Measurements from ENCODE around the gene ZNF804A.

The ZNF804A gene

DNA sequence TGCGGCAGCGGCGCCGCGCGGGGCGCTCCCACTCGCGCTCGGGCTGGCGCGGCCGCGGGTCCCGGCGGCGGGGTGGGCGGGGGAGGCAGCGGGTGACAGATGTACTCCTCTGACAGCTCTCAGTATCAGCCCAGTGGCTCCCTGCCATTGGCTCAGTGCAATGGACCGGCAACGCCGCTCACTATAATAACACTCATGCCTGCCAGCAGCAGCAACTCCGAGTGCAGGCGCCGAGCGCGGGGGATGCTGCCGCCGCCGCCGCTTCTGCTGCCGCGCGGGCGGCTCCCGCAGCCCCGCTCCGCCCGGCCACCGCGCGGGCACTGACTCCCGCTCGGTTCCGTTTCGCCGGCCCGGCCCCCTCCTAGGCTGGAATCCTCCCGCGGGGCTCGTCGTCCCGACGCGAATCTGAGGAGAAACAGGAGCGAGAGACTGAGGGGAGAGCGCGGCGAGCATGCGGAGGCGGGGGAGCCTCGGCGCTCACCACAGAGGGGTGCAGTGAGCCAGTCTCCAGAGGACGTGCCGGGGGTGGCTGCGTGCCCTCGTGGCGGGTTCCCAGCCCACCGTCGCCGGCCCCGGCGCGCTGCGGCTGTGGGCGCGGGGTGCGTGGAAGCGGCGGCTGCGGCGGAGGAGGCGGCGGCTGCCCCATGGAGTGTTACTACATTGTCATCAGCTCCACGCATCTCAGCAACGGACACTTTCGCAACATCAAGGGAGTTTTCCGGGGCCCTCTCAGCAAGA lies at the start of gene ZNF804A:
Gene ZNF804A, plus strand, starts transcription at position 214 of the 738 bp plus-strand sequence. Its CDS starts 431 bp downstream, at position 645.
- DNase-seq (ENCODE audit: low read depth in 3 of 3) = peak in 1 of 3 experiments; percentile 4

DNA sequence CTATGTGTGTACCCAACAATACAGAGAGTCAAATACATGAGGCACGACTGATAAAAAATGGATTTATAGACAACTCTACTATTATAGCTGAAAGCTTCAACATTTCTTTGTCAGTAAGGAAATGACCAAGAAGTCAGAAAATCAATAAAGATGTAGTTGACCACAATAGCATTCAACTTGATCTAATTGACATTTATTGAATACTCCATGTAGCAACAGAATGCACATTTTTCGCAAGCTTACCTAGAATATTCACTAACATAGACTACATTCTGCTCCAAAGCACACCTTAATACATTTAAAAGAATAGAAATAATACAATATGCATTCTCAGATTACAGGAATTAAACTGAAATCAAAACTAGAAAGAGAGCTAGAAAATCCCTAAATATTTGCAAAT lies 49.2 kb upstream of the ZNF804A start:
- DNase-seq (ENCODE audit: low read depth in 3 of 3) = no peak

DNA sequence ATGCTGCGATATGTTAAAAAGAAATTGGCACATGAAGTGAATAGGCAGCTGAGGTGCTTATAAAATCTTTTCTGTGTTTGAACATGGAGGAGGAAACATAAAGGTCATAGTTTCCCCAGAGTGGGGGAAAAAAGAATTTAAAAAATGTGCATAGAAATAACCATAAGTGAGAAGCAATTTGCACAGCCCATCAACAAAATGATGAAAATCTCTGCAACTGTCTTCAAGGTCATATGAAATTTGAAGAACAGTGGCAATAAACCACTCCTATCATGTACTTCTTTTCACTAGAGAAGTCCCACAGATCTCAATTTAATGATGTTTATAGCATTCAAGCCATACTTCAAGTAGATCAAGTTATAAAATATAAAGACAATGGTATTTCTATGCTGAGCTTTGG lies 46.7 kb upstream of the ZNF804A start:
- no peak for DNase-seq (ENCODE audit: low read depth in 3 of 3)

DNA sequence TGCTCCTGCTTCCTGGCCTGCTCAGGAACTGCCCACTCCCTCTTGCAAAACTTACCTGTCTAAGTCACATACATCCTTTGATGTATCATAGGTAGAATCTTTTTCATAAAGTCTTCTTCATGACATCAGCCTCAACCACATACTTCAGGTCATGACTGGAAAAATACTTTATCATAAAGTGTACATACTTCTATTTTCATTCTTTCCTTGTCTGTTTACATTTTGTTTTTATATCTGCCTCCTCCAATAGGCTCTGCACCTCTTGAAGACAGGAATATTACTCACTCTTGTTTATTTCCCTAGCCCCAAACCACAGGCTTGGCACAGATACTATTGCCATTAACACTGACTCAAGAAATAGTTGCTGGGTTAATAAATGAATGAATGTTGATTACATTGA lies 43.6 kb upstream of the ZNF804A start:
- no peak for DNase-seq (ENCODE audit: low read depth in 3 of 3)

DNA sequence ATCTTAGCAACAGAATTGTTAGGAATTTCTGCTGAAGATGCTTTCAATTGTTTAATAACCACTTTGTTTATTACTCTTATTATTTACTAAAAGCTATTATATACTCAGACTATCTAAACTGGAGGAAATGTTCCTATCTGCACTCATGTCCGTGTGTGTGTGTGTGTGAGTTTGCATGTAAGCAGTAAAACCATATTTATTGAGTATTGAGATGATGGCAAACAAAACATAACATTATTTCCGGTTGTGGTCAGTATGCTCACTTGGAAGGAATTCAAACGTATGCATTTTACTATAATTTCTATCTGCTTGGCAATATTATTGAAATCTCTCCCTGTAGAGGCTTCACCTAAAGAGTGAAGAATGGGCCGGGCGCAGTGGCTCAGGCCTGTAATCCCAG lies 43.0 kb upstream of the ZNF804A start:
- no peak for DNase-seq (ENCODE audit: low read depth in 3 of 3)

DNA sequence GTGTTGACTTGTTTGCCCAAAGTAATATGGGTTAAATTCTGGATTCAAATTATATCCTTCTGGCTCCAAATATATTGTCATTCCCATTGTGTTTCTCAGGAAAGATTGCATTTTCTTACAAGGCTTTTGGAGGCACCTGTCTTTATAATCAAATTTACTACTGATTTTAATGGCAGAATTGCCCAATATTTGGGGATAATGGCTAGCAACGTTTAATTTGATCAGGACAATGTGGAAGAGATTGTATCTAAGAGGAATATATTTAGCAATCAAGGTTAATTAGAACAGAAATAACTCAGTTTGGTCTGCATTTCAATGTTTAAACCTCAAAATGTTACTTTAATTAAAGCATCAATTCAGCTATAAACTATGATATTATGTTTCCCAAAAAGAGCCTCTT lies 41.7 kb upstream of the ZNF804A start:
- no peak for DNase-seq (ENCODE audit: low read depth in 3 of 3)

DNA sequence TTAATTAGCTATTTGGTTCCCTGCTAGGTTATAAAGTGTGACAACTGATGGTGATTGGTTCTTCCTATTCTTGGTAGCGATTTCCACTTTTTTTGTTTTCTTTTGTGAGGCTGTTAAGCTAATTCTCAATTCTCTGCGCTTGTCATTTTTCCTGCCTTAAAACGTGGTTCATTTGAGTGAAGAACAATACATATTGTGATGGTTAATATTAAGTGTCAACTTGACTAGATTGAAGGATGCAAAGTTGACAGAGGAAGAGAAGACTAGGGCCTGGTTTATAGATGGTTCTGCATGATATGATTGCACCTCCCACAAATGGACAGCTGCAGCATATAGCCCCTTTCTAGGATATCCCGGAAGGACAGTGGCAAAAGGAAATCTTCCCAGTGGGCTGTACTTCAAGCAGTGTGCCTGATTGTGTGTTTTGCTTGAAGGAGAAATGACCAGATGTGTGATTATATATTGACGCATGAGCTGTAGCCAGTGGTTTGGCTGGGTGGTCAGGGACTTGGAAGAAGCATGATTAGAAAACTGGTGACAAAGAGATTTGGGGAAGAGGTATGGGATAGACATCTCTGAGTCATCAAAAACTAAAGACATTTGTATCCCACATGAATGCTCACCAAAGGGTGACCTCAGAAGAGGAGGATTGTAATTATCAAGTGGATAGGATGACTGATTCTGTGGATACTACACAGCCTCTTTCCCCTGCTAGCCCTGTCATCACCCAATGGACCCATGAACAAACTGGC lies 39.4 kb upstream of the ZNF804A start:
- DNase-seq (ENCODE audit: low read depth in 3 of 3) = no peak

DNA sequence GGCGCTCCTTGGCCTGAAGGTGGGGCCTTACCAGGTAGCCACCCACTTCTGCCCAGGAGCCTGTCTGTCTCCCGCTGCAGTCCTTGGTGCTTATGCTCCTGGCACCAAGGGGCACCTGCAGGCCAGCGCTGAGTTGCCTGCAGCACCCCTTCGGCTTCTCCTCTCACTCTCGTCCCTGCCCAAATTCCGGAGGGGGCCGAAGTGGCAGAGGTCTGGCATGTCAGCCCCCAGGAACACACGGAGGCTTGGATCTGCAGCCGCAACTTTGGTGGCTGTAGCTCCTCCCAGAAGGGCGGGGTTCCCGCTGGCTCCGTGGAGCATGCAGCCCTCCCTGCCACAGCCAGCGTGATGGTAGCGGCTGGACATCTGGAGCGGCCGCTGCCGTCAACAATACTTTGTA lies 37.7 kb upstream of the ZNF804A start:
- DNase-seq (ENCODE audit: low read depth in 3 of 3) = no peak

DNA sequence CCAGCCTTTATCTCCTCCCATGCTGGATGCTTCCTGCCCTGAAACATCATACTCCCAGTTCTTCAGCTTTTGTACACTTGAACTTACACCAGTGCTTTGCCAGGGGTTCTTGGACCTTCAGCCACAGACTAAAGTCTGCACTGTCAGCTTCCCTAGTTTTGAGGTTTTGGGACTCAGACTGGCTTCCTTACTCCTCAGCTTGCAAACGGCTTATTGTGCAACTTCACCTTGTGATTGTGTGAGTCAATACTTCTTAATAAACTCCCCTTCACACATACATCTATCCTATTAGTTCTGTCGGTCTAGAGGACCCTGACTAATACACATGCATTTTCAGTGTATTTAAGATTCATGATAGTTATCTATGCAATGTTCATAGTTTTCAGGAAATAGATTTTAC lies 35.8 kb upstream of the ZNF804A start:
- no peak for DNase-seq (ENCODE audit: low read depth in 3 of 3)

DNA sequence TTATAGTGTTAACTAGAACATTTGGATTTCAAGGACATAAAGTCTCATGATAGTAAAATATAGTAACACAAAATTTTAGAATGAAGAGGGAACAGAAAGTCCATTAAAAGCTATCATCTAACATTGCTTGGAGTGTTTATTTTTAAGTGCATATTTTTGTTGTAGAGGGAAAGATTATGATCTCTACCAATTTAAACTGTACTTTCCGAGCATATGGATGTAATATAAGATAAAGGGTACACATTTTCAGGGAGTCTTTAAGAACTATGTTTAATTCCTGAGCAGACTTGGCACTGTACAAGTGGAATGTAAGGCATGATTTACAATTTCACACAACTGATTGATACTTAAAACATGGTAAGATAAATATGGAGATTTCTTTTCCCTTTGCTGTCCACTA lies 34.2 kb upstream of the ZNF804A start:
- DNase-seq (ENCODE audit: low read depth in 3 of 3) = no peak

DNA sequence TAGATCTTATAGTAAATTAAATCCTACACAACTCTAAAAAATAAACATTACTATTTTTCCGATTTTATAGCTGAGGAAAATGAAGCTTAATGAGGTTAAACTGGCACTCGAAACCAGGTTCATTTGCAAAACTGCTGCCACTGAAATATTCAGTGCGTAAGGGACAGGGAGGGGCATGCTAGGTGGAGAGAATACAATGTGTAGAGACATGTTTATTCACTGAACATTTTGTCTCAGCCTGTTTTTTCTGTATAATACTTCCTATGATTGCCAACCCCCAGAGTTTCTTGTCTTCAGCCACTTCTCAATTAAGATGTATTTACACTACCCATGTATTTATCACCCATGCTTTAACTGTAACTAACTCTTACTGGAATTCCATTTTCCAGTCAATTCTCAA lies 31.6 kb upstream of the ZNF804A start:
- DNase-seq (ENCODE audit: low read depth in 3 of 3) = no peak

DNA sequence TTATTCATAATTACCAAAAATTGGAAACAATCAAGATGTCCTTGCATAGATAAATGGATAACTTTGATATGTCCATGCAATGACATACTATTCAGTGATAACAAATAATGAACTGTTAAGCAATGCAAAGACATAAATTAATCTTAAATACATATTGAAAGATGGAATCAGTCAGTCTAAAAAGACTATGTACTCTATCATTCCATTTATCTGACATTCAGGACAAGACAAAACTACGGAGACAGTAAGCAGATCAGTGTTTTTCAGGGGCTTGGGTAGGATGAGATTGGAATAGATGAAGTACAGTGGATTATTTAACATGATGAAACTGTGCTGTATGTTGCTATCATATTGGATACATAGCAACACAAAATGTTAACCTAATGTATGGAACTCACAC lies 21.3 kb upstream of the ZNF804A start:
- no peak for DNase-seq (ENCODE audit: low read depth in 3 of 3)

DNA sequence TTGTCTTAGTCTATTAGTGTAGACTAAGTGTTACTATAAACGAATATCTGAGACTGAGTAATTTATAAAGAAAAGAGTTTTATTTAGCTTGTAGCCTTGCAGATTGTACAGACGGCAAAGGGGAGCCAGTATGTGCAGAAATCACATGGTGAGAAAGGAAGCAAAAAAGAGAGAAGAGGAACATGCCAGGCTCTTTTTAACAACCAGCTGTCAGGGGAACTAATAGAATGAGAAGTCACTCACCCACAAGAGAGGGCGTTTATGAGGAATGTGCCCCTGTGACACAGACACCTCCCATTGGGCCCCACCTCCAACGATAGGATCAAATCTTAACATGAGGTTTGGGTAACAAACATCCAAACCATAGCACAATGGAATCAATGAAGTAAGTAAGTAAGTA lies 20.6 kb upstream of the ZNF804A start:
- DNase-seq (ENCODE audit: low read depth in 3 of 3) = no peak

DNA sequence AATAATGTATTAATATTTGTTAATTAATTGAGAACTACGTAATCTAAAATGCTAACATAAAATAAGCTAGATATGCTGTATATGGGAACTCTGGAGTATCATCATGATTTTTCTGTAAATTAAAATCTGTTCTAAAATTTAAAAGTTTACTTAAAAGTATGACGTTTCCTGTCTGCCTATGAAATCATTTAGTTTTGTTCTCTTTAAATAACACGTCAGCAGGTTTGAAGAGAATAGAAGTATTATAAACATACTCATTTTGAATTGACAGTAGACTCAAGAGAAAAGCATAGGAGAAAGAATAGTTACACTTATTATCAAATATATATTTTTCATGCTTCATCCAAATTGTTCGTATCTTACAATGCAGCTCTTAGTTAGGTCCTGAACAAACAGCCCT lies 19.1 kb upstream of the ZNF804A start:
- no peak for DNase-seq (ENCODE audit: low read depth in 3 of 3)

DNA sequence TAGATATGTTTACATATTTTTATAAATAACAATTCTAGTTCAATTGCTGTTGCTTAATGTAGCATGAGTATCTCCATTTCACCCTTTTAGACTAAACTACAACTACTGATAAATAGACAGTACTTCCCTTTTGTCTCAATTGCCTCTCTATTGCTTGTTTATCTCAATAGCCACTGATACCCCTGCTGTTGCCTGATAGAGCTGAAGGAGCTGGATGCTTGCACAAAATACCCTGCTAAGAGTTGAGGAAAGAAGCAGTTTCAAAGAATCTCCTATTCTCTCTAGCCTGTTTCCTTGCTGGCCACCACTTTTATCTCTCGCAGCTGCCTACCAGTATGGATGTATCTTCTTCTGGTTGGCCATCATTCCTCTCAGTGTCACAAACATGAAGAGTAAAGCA lies 16.9 kb upstream of the ZNF804A start:
- DNase-seq (ENCODE audit: low read depth in 3 of 3) = no peak

DNA sequence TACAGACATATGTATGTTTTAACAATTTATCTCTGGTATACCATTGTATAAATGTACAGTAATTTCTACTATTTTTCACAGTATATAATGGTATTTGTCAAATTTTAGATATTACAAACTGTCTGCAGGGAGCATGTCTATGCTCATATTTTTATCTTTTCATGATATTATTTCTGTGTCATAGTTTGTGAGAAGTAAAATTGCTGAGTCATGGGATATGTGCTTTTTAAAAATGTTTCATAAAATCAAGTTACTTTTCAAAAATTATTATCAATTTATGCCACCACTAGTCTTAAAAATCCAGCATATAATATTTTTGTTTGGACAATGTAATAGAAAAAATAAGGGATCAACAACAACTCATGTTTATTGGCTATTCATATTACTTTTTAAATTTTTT lies 9.1 kb upstream of the ZNF804A start:
- no peak for DNase-seq (ENCODE audit: low read depth in 3 of 3)

DNA sequence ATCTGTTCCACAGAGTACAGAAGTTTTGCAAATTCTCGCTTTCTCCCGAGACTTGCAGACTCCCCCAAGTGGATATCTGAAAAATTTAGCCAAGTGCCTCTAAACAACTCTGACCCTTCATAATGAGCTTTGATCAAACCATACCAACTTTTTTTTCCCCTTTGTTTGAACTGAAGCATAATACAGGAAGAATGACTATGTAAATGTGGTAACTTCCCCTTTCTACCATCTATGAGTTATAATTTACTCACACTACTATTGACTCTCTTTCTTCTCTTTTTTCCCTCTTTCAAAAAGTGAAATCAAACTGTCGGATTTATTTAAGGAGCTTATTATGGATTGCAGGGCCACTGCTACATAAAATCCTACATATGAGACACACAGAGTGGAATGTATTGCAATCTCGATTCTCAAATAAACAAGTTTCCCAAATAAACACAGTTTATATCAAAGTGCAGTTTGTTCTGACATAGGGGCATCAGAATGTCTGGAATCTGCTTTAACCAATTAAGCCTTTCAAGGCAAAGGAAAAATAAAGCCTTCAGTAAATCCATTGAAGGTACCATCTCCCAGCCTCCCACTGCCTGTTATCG lies 1.4 kb upstream of the ZNF804A start:
- DNase-seq (ENCODE audit: low read depth in 3 of 3) = no peak

DNA sequence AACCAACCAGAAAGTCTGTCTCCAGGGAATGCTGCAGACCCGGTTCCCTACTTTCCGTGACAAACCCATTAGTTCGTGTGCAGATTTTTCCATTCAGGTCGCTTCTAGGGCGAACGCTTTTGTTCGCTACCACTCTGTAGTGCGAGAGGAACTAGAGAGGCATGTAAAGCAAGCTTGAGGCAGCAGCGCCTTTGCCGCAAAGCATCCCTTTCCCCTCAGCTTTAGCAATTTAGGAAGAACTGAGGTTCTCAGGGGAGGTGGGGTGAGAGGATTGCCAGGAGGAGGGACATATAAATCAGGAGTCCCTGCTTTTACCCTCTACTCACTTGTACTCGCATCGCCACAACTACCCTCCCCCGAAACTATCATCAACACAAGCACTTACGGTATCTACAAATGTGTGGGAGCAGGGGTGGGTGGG lies 748 bp upstream of the ZNF804A start:
- DNase-seq (ENCODE audit: low read depth in 3 of 3) = no peak

DNA sequence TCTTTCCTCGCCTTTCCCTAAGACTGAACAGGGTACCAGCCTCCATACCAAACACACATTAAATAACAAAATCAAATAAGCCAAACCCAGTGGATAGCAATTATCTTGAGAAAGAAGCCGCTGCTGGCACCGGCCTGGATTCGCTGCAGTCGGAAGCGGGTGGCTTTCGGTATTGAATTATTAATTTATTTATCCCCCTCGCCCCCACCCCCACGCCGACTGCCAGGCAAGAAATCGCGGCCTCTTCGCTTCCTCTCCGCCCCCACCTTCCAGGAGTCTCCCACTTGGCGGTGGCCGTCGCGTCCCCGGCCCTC lies 370 bp upstream of the ZNF804A start:
- no peak for DNase-seq (ENCODE audit: low read depth in 3 of 3)

DNA sequence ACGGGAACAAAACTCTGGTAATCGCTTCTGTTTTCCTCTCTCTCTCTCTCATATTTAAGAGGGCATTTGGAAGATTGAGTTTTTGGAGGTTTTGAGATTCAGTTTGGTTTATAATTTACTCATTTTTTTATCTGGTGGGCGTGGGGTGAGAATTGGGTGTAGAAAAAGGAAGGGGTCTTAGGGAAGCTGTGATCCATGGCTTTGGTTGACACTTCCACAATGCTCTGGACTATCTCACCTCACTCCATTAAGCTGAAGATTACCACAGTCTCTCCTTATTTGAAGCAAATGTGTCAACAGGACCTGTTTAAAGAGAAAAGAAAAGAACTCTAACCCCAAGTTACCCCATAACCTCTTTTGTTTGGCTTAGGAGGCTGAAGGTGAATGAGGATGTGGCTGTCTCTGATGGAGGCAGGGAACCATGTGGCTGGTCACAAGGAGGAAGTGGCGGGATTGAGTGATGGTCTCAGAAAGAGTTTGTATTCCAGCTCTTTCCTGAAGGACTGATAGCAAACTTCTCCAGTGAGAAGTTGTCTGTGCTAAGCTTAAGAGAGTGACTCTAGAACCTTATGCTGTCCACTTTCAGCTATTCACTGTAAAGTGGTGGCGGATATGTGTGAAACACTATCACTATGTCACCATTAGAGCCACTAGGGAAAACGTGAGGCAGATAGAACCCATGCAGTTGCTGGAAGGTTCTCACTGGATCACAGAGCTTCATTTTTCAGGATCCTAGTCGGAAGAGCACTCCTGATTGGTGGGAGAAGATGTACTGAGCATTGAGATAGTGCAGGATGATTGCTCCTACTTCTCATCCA lies 934 bp downstream of the ZNF804A start:
- no peak for DNase-seq (ENCODE audit: low read depth in 3 of 3)

DNA sequence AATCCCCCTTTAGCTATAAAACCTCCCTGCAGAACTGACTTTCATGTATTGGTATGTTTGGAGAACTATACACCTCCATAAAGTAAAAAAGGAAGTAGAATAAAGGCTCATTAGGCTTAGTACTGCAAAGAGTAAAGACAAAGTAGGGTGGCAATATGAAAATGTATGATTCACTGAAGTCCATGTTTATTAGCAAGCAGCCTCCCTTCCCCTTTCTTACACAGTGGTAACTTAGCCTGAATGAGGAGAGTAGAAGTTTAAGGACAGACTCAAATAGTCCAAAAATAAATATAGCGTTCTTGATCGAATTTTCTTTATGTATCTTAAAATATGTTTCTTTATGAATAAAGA lies 1.5 kb downstream of the ZNF804A start:
- DNase-seq (ENCODE audit: low read depth in 3 of 3) = no peak

DNA sequence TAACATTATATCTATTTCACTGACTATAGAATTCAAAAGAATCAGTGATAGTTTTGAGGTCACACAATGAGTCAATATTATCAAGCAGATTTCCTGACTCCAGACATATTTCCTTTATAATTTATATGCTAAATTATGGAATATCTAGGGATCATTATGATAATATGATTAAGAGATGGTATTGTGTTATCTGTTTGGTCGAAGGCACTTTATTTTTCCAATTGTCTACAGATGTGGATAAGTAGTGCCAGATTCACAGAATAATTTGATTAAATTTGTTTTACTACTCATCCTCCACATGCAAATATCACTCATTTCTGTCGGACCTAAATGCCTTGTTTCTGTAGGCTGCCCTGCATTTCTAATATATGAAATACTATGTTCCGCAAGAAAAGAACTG lies 4.4 kb downstream of the ZNF804A start:
- no peak for DNase-seq (ENCODE audit: low read depth in 3 of 3)

DNA sequence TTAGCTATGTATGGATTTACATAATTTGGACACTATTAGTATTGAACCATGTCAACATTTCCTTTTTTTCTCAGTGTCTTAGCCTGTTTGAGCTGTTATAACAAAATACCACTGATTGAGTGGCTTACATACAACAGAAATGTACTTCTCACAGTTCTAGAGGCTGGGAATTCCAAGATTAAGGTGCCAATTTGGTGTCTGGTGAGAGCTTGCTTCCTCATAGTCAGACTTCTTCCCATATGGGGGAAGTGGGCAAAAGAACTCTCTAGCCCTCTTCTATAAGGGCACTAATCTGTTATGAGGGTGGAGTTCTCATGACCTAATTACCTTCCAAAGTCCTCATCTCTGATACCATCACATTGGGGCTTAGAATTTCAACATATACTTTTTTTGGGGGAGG lies 12.6 kb downstream of the ZNF804A start:
- DNase-seq (ENCODE audit: low read depth in 3 of 3) = no peak
